K562 (cell line): Measurements from ENCODE around the gene HK1. TPM values are rescaled to one million over a fixed set of nuclear protein-coding genes. Genes with fewer than 3 reads are reported as not detected.

Experiments used
- DLX4 ChIP-seq: fragments of 250-450 bp; sonication (Bioruptor Pico); IDR thresholded peaks from 2 replicates; pipeline ENCODE4 v1.6.1; 2021; ENCODE audit warnings: mild to moderate bottlenecking
- FOXP1 ChIP-seq: sonication (generic); formaldehyde crosslinking; IDR thresholded peaks from 2 replicates; pipeline ENCODE4 v1.8.0; 2022; ENCODE audit warnings: mild to moderate bottlenecking, missing genetic modification reagents
- GTF2B ChIP-seq: IDR thresholded peaks from 2 replicates; pipeline ENCODE4 v1.6.1; 2011; ENCODE audit not compliant: insufficient read length; ENCODE audit errors: extremely low read depth
- JUN ChIP-seq, 2 experiments: sonication (generic) in 1 of 2; formaldehyde crosslinking in 1 of 2; IDR thresholded peaks; 2 replicates each; pipeline versions ENCODE4 v1.6.1 to v1.8.0; 2012 to 2022; ENCODE audit warnings: borderline replicate concordance in 2 of 2, mild to moderate bottlenecking in 2 of 2, improper control_type of control experiment in 1 of 2, low read depth in 1 of 2, low read length in 1 of 2, missing genetic modification reagents in 1 of 2
- KAT8 ChIP-seq: fragments of 450-650 bp; IDR thresholded peaks from 2 replicates; pipeline ENCODE4 v1.6.1; 2016; ENCODE audit warnings: low read depth, mild to moderate bottlenecking
- PATZ1 ChIP-seq: fragments of 250-450 bp; sonication (Bioruptor Pico); IDR thresholded peaks from 2 replicates; pipeline ENCODE4 v1.5.0; 2020; ENCODE audit warnings: mild to moderate bottlenecking, borderline replicate concordance
- PHB ChIP-seq: fragments of 250-450 bp; sonication (Bioruptor Pico); IDR thresholded peaks from 2 replicates; pipeline ENCODE4 v1.5.0; 2021
- RNF2 ChIP-seq: sonication (generic); IDR thresholded peaks from 2 replicates; pipeline ENCODE4 v1.6.1; 2016
- SNIP1 ChIP-seq: fragments of 450-650 bp; IDR thresholded peaks from 2 replicates; pipeline ENCODE4 v1.7.1; 2017; ENCODE audit warnings: low read depth, mild to moderate bottlenecking
- SNRNP70 ChIP-seq: fragments of 200-400 bp; formaldehyde crosslinking; optimal IDR thresholded peaks from 2 replicates; pipeline ENCODE3; 2017; ENCODE audit warnings: low read depth, low read length
- SREBF2 ChIP-seq: sonication (generic); formaldehyde crosslinking; IDR thresholded peaks from 2 replicates; pipeline ENCODE4 v1.4.0; 2020; ENCODE audit warnings: mild to moderate bottlenecking, missing genetic modification reagents
- XRCC4 ChIP-seq: IDR thresholded peaks from one replicate; pipeline ENCODE4 v1.6.1; 2011; ENCODE audit not compliant: insufficient read depth, insufficient read length; ENCODE audit errors: extremely low read depth
- ZMIZ1 ChIP-seq, 2 experiments: fragments of 150-350 bp in 1 of 2; IDR thresholded peaks; 2 replicates each; pipeline ENCODE4 v1.6.1; 2012 to 2016; ENCODE audit warnings: low read depth in 2 of 2, low read length in 2 of 2, mild to moderate bottlenecking in 1 of 2, moderate library complexity in 1 of 2
- ZNF699 ChIP-seq: fragments of 250-450 bp; sonication (Bioruptor Pico); IDR thresholded peaks from 2 replicates; pipeline ENCODE4 v1.8.0; 2021; ENCODE audit warnings: mild to moderate bottlenecking, moderate library complexity; ENCODE audit not compliant: insufficient replicate concordance
- polyA plus RNA-seq, 8 experiments: library from polyadenylated mRNA; depleted of rRNA in 4 of 8; stranded (reverse) in 5 of 8; unstranded in 3 of 8; fragments of >200 nt; fragmentation: Nextera tagmentation in 2 of 8; fragmentation: Illumina TruSeq in 1 of 8; extraction: Ambion mirVana in 2 of 8; extraction: Trizol in 1 of 8; gene quantifications; 2 replicates each; pipeline versions ENCODE4 v1.2.1 to v1.2.3, GENCODE V29; 2011 to 2014; ENCODE audit warnings: inconsistent platforms in 1 of 8, missing spikeins in 1 of 8
- total RNA-seq, 7 experiments: library from RNA; depleted of rRNA in 6 of 7; stranded (reverse); fragments of >200 nt in 6 of 7; fragmentation: Illumina TruSeq in 2 of 7; extraction: Trizol in 2 of 7; gene quantifications; 2 replicates each; pipeline versions ENCODE4 v1.2.1 to v1.2.3, GENCODE V29; 2011 to 2021; ENCODE audit warnings: low replicate concordance in 1 of 7
- TF ChIP-seq, protein P1 (sequence below): sonication (generic); formaldehyde crosslinking; IDR thresholded peaks from 2 replicates; pipeline ENCODE4 v1.8.1; 2023; ENCODE audit warnings: mild to moderate bottlenecking, missing genetic modification reagents
- TF ChIP-seq, protein P2 (sequence below): fragments of 250-450 bp; sonication (Bioruptor Pico); IDR thresholded peaks from 2 replicates; pipeline ENCODE4 v1.8.0; 2022; ENCODE audit warnings: inconsistent platforms, mild to moderate bottlenecking, moderate library complexity, borderline replicate concordance

The HK1 gene
- total and polyA plus RNA-seq, 9 of the 15 experiments (the other 6 are each of a cell fraction or from before 2014, with no cell fraction given), result 29.2 to 444 (median 193) TPM

DNA sequence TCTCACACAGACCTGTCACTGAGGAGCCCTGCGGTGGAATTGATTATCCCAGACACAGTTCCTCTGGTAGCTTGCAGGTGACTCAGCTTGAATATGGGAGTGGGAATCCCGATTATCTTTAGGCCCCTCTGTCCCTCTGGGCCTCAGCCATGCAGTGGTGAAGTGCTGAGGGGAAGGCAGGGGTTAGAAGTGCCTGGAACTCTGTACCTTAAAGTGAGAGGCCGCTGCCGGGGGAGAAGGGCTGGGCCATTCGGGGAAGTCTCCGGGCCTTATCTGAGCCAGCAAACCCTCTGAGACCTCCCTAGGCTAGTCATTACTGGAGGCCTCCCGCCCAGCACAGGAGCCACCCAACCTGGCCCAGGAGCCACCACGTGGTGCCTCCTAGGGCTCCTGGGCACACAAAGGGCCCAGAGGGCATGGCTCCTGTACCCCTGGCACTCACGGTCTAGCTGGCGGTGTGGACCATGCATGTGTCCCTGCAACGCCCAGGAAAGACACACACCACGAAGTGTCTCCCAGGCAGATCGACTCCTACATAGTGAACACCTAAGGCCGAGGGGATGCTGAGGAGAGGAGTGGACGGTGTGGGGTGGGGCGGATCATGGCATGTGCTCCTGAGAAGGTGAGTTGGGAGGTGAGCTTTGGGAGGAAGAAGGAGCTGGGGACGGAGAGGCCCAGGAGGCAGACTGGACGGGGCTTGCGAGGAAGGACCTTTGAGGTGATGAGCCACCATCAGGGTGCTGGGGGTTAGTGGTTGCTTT, 56.2 kb downstream of the HK1 start (continued):
- TF ChIP-seq PATZ1 (CRISPR knock-in tag) (no peak), JUN (IDR thresholded peaks at IDR 0.05; ENCODE audit: borderline replicate concordance, low read depth, low read length) (peak; percentile 60), JUN (CRISPR knock-in tag; IDR thresholded peaks at IDR 0.05; ENCODE audit: borderline replicate concordance) (no peak), RNF2 (peak; percentile 33; the same call in 1 of the 2 replicates), SNIP1 (no peak), FOXP1 (CRISPR knock-in tag) (no peak), SREBF2 (CRISPR knock-in tag) (no peak), KAT8 (no peak), DLX4 (CRISPR knock-in tag) (no peak), ZNF699 (CRISPR knock-in tag) (no peak), ZMIZ1 (IDR thresholded peaks at IDR 0.05; ENCODE audit: low read depth in 2 of 2, low read length in 2 of 2) (0 out of 4 replicates have a peak, but pooled peaks of 1 of the 2 experiments have one; percentile 22), XRCC4 (no peak), GTF2B (no peak), SNRNP70 (no peak), PHB (no peak)
- TF ChIP-seq, protein P1, sequence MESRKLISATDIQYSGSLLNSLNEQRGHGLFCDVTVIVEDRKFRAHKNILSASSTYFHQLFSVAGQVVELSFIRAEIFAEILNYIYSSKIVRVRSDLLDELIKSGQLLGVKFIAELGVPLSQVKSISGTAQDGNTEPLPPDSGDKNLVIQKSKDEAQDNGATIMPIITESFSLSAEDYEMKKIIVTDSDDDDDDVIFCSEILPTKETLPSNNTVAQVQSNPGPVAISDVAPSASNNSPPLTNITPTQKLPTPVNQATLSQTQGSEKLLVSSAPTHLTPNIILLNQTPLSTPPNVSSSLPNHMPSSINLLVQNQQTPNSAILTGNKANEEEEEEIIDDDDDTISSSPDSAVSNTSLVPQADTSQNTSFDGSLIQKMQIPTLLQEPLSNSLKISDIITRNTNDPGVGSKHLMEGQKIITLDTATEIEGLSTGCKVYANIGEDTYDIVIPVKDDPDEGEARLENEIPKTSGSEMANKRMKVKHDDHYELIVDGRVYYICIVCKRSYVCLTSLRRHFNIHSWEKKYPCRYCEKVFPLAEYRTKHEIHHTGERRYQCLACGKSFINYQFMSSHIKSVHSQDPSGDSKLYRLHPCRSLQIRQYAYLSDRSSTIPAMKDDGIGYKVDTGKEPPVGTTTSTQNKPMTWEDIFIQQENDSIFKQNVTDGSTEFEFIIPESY (CRISPR knock-in tag), result no peak
- TF ChIP-seq, protein P2, sequence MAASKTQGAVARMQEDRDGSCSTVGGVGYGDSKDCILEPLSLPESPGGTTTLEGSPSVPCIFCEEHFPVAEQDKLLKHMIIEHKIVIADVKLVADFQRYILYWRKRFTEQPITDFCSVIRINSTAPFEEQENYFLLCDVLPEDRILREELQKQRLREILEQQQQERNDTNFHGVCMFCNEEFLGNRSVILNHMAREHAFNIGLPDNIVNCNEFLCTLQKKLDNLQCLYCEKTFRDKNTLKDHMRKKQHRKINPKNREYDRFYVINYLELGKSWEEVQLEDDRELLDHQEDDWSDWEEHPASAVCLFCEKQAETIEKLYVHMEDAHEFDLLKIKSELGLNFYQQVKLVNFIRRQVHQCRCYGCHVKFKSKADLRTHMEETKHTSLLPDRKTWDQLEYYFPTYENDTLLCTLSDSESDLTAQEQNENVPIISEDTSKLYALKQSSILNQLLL (CRISPR knock-in tag), result no peak
